Head of caudate nucleus (tissue), 42 donors: ENCODE results near the gene SLC35D2.

Source experiments
- DNase-seq, 42 donors: peaks; one replicate each; pipeline versions ENCODE4 v3.0.0 to v3.0.0-alpha.2; 2020 to 2021; ENCODE audit warnings: mixed read lengths in 7 of 42
- intact Hi-C: fragments of 100-400 bp; cut with DNase I; formaldehyde crosslinking; loops from one replicate; pipeline ENCODE4 v1.15.0; 2022

SLC35D2 gene

GRCh38 chr9:96411129-96411838 is 27.8 kb upstream of the SLC35D2 start:
- intact Hi-C loops: loop anchor here (10.0 kb wide), 2 partner anchors 66 to 244 kb away; partner anchors contain the start of gene PRXL2C
- DNase-seq: no peak

- no peak for DNase-seq
- intact Hi-C loops: no loop called here
Measured at GRCh38 chr9:96408409-96409280, 25.1 kb upstream of the SLC35D2 start.

- intact Hi-C loops: no loop called here
- DNase-seq: no peak
Measured at GRCh38 chr9:96400132-96400910, 16.8 kb upstream of the SLC35D2 start.

GRCh38 chr9:96399325-96399633 is 15.8 kb upstream of the SLC35D2 start:
- DNase-seq: no peak
- intact Hi-C loops: no loop called here

GRCh38 chr9:96398582-96399324 is 15.2 kb upstream of the SLC35D2 start:
- DNase-seq: no peak
- intact Hi-C loops: no loop called here

- DNase-seq: no peak
- intact Hi-C loops: no loop called here
Measured at GRCh38 chr9:96395964-96396363, 12.5 kb upstream of the SLC35D2 start.

- intact Hi-C loops: no loop called here
- no peak for DNase-seq
Measured at GRCh38 chr9:96394832-96395496, 11.5 kb upstream of the SLC35D2 start.

- intact Hi-C loops: no loop called here
- DNase-seq: no peak
Measured at GRCh38 chr9:96392263-96392662, 8.8 kb upstream of the SLC35D2 start.

GRCh38 chr9:96391021-96391765 is 7.7 kb upstream of the SLC35D2 start:
- intact Hi-C loops: no loop called here

GRCh38 chr9:96388144-96388543 is 4.6 kb upstream of the SLC35D2 start:
- DNase-seq: no peak
- intact Hi-C loops: no loop called here

More at GRCh38 chr9:96391021-96391765, 7.7 kb upstream of the SLC35D2 start:
- DNase-seq: no peak

GRCh38 chr9:96386157-96386556 is 2.6 kb upstream of the SLC35D2 start:
- intact Hi-C loops: no loop called here
- DNase-seq: no peak

- intact Hi-C loops: loop anchor here (5.0 kb wide), 1 partner anchor 34 kb away; the partner anchor contains the start of gene ZNF367
- DNase-seq: no peak
Measured at GRCh38 chr9:96382839-96383164, 709 bp downstream of the SLC35D2 start.

- intact Hi-C loops: loop anchor here (5.0 kb wide), 1 partner anchor 35 kb away; the partner anchor contains the start of gene ZNF367
- DNase-seq: no peak
Measured at GRCh38 chr9:96382175-96382574, 1.3 kb downstream of the SLC35D2 start.

GRCh38 chr9:96381696-96382095 is 1.8 kb downstream of the SLC35D2 start:
- peak in 1 of 42 donors; percentile 7 for DNase-seq
- intact Hi-C loops: loop anchor here (5.0 kb wide), 1 partner anchor 36 kb away; the partner anchor contains the start of gene ZNF367

GRCh38 chr9:96381125-96381524 is 2.4 kb downstream of the SLC35D2 start:
- DNase-seq: peak in 1 of 42 donors; percentile 5
- intact Hi-C loops: loop anchor here (5.0 kb wide), 1 partner anchor 36 kb away; the partner anchor contains the start of gene ZNF367

- DNase-seq: peak in 1 of 42 donors; percentile 16
- intact Hi-C loops: no loop called here
Measured at GRCh38 chr9:96379461-96379860, 4.0 kb downstream of the SLC35D2 start.

GRCh38 chr9:96378187-96378586 is 5.3 kb downstream of the SLC35D2 start:
- no peak for DNase-seq
- intact Hi-C loops: no loop called here
